K562 (cell line): Measurements from ENCODE around the gene COL16A1.

Experiments
- BRCA1 ChIP-seq, 2 experiments: fragments of 450-650 bp in 1 of 2; sonication (generic) in 1 of 2; formaldehyde crosslinking in 1 of 2; IDR thresholded peaks; 2 replicates each; pipeline versions ENCODE4 v1.5.0 to v1.6.1; 2017 to 2020; ENCODE audit warnings: mild to moderate bottlenecking in 1 of 2, missing genetic modification reagents in 1 of 2
- E2F6 ChIP-seq, 2 experiments: IDR thresholded peaks; 2 replicates each; pipeline ENCODE4 v1.6.1; 2011; ENCODE audit warnings: borderline replicate concordance in 1 of 2, control low read depth in 1 of 2, low read depth in 1 of 2, low read length in 1 of 2, mild to moderate bottlenecking in 1 of 2, mixed read lengths in 1 of 2, moderate library complexity in 1 of 2; ENCODE audit not compliant: insufficient read depth in 1 of 2, insufficient read length in 1 of 2, poor library complexity in 1 of 2, severe bottlenecking in 1 of 2; ENCODE audit errors: extremely low read depth in 1 of 2
- EZH2 ChIP-seq: IDR thresholded peaks from 2 replicates; pipeline ENCODE4 v1.6.1; 2012; ENCODE audit warnings: low read depth, mild to moderate bottlenecking, inconsistent platforms, low read length, borderline replicate concordance
- PTBP1 ChIP-seq: fragments of 200-400 bp; formaldehyde crosslinking; IDR thresholded peaks from 2 replicates; pipeline ENCODE4 v1.6.1; 2017; ENCODE audit warnings: low read depth, low read length
- RFX5 ChIP-seq: IDR thresholded peaks from 2 replicates; pipeline ENCODE4 v1.6.1; 2011; ENCODE audit warnings: low read depth, mild to moderate bottlenecking, improper control_type of control experiment, low read length
- UBTF ChIP-seq, 2 experiments: IDR thresholded peaks; 2 replicates each; pipeline ENCODE4 v1.6.1; 2012; ENCODE audit warnings: improper control_type of control experiment in 2 of 2, low read depth in 2 of 2, low read length in 2 of 2, borderline replicate concordance in 1 of 2
- XRCC5 ChIP-seq: fragments of 200-400 bp; formaldehyde crosslinking; IDR thresholded peaks from 2 replicates; pipeline ENCODE4 v1.6.1; 2017; ENCODE audit warnings: low read depth, mild to moderate bottlenecking, low read length
- TF ChIP-seq, protein P1 (sequence below), 3 experiments: IDR thresholded peaks in 2 of 3; conservative IDR thresholded peaks in 1 of 3; 2 replicates each; pipeline ENCODE4 v1.5.1; 2011 to 2012; ENCODE audit warnings: low read length in 3 of 3, mild to moderate bottlenecking in 3 of 3, control low read depth in 2 of 3, improper control_type of control experiment in 1 of 3, inconsistent platforms in 1 of 3, low read depth in 1 of 3, mixed read lengths in 1 of 3, moderate library complexity in 1 of 3; ENCODE audit not compliant: insufficient read depth in 2 of 3

GRCh38 chr1:31653717-31654473, 49.9 kb downstream of the COL16A1 start:
- TF ChIP-seq BRCA1 (IDR thresholded peaks at IDR 0.05) (no peak), BRCA1 (CRISPR knock-in tag; IDR thresholded peaks at IDR 0.05) (no peak), XRCC5 (no peak), EZH2 (no peak), RFX5 (no peak), UBTF (IDR thresholded peaks at IDR 0.05; ENCODE audit: borderline replicate concordance in 1 of 2, low read depth in 2 of 2, low read length in 2 of 2) (no peak), PTBP1 (no peak), E2F6 (IDR thresholded peaks at IDR 0.05; ENCODE audit: borderline replicate concordance in 1 of 2, extremely low read depth in 1 of 2, insufficient read depth in 1 of 2, insufficient read length in 1 of 2, low read depth in 1 of 2, low read length in 1 of 2, poor library complexity in 1 of 2, severe bottlenecking in 1 of 2) (no peak)
- TF ChIP-seq, protein P1, sequence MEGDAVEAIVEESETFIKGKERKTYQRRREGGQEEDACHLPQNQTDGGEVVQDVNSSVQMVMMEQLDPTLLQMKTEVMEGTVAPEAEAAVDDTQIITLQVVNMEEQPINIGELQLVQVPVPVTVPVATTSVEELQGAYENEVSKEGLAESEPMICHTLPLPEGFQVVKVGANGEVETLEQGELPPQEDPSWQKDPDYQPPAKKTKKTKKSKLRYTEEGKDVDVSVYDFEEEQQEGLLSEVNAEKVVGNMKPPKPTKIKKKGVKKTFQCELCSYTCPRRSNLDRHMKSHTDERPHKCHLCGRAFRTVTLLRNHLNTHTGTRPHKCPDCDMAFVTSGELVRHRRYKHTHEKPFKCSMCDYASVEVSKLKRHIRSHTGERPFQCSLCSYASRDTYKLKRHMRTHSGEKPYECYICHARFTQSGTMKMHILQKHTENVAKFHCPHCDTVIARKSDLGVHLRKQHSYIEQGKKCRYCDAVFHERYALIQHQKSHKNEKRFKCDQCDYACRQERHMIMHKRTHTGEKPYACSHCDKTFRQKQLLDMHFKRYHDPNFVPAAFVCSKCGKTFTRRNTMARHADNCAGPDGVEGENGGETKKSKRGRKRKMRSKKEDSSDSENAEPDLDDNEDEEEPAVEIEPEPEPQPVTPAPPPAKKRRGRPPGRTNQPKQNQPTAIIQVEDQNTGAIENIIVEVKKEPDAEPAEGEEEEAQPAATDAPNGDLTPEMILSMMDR (IDR thresholded peaks at IDR 0.05 in 2 of 3, conservative IDR thresholded peaks at IDR 0.05 in 1 of 3; ENCODE audit: insufficient read depth in 2 of 3, low read depth in 1 of 3, low read length in 3 of 3): no peak
